ENCODE results near the gene TAS2R5. TPM values are rescaled to one million over a fixed set of nuclear protein-coding genes. Genes with fewer than 3 reads are reported as not detected.

Gene TAS2R5
- total RNA-seq, 1 donor from 2014 or later, result 6.4 TPM

DNA sequence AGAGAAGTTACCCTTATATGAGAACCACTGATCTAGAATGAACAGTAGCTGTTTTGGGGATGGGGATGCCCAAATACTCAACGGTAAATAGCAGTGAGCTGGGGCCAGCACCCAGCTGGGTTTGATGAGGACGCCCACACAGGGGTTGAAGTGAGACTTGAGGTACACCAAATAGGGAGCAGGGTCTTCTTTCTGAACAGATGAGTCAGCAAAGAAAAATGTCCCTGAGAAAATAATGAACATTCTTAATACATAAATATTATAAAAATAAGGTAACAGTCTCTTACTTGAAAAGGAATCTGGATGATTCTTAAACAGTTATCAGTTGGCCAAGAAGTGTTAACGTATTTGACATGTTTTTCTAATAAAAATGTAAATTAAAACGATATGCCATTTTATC is 49.2 kb downstream of the TAS2R5 start:
- peaks cover 9% of the 10 kb centered on the region for H3K4me1 Mint-ChIP-seq (ENCODE audit: low read depth)
- H3K27me3 Mint-ChIP-seq, result no peaks in the 10 kb centered on the region
- DNase-seq (ENCODE audit: low spot score, unreplicated experiment), result no peak
- H3K4me3 Mint-ChIP-seq (ENCODE audit: low read depth), result no peak overlapping the region
- H3K9me3 Mint-ChIP-seq (ENCODE audit: low read depth), result no peaks in the 10 kb centered on the region
- no peaks in the 10 kb centered on the region for H3K36me3 Mint-ChIP-seq (ENCODE audit: insufficient read depth)
- H3K27ac Mint-ChIP-seq, result no peak overlapping the region
- TF ChIP-seq, protein P1, sequence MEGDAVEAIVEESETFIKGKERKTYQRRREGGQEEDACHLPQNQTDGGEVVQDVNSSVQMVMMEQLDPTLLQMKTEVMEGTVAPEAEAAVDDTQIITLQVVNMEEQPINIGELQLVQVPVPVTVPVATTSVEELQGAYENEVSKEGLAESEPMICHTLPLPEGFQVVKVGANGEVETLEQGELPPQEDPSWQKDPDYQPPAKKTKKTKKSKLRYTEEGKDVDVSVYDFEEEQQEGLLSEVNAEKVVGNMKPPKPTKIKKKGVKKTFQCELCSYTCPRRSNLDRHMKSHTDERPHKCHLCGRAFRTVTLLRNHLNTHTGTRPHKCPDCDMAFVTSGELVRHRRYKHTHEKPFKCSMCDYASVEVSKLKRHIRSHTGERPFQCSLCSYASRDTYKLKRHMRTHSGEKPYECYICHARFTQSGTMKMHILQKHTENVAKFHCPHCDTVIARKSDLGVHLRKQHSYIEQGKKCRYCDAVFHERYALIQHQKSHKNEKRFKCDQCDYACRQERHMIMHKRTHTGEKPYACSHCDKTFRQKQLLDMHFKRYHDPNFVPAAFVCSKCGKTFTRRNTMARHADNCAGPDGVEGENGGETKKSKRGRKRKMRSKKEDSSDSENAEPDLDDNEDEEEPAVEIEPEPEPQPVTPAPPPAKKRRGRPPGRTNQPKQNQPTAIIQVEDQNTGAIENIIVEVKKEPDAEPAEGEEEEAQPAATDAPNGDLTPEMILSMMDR (IDR thresholded peaks at IDR 0.05; ENCODE audit: unreplicated experiment), result no peak

DNA sequence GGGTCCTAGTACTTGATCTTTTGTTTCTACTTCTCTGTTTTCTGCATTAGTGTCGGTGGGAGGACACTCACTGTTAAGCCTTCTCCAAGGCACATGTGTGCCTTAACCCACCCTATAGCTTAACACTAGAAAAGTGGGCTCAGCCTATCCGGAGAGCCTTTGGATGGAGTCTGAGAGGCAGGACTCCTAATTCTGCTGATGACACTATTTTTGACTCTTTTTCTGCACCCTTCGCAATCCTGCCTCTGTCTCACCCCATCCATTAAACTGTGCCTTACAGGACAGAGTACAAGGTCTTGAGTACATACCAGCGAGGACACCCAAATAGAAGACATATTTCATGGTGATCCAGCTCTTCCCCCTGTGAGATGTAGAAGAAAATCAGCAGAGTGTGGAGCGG is 50.7 kb downstream of the TAS2R5 start:
- H3K4me1 Mint-ChIP-seq (ENCODE audit: low read depth), result peaks cover 9% of the 10 kb centered on the region
- no peaks in the 10 kb centered on the region for H3K9me3 Mint-ChIP-seq (ENCODE audit: low read depth)
- H3K27ac Mint-ChIP-seq, result no peak overlapping the region
- no peaks in the 10 kb centered on the region for H3K27me3 Mint-ChIP-seq
- TF ChIP-seq, protein P1 (IDR thresholded peaks at IDR 0.05; ENCODE audit: unreplicated experiment), result no peak
- no peak overlapping the region for H3K4me3 Mint-ChIP-seq (ENCODE audit: low read depth)
- H3K36me3 Mint-ChIP-seq (ENCODE audit: insufficient read depth), result no peaks in the 10 kb centered on the region
- no peak for DNase-seq (ENCODE audit: low spot score, unreplicated experiment)

Other genes starting within 250 kb of the TAS2R5 start
- gene AGK, start 238.8 kb upstream of the TAS2R5 start, total RNA-seq, result 25.6 and 30.0 TPM in 2 replicates
- 52.3 and 52.8 TPM in 2 replicates for gene DENND11, start 88.1 kb upstream of the TAS2R5 start, total RNA-seq
- gene WEE2, start 81.9 kb upstream of the TAS2R5 start, total RNA-seq, result 0.16 and 0.36 TPM in 2 replicates
- 129 and 132 TPM in 2 replicates for gene SSBP1, start 51.9 kb upstream of the TAS2R5 start, total RNA-seq
- 3.1 and 3.9 TPM in 2 replicates for gene TAS2R3, start 26.1 kb upstream of the TAS2R5 start, total RNA-seq
- gene TAS2R4, start 13.5 kb upstream of the TAS2R5 start, total RNA-seq, result 2.4 and 3.7 TPM in 2 replicates
- gene PRSS37, start 51.3 kb downstream of the TAS2R5 start, total RNA-seq, result not detected in 2 replicates
- gene OR9A4, start 126.2 kb downstream of the TAS2R5 start, total RNA-seq, result 0.31 TPM in 1 of 2 replicates, not detected in the other
- gene CLEC5A, start 156.8 kb downstream of the TAS2R5 start, total RNA-seq, result not detected in 2 replicates
- not detected in 2 replicates for gene TAS2R38, start 183.6 kb downstream of the TAS2R5 start, total RNA-seq
- gene MGAM, start 205.7 kb downstream of the TAS2R5 start, total RNA-seq, result 2.0 and 2.5 TPM in 2 replicates